Thymus (tissue), 11 donors: ENCODE data around the gene AGBL3. TPM values are rescaled to one million over a fixed set of nuclear protein-coding genes. Genes with fewer than 3 reads are reported as not detected.

ENCODE experiments used
- DNase-seq, 9 donors: peaks; one replicate each; pipeline ENCODE4 v3.0.0-alpha.2; 2013; ENCODE audit warnings: low spot score in 9 of 9, low read depth in 6 of 9, missing footprints in 1 of 9
- H3K27ac ChIP-seq, 2 donors: one replicate each; pipeline ENCODE4 v1.5.1; 2013; ENCODE audit warnings: control low read depth in 1 of 2, low read depth in 1 of 2, low read length in 1 of 2, mild to moderate bottlenecking in 1 of 2, moderate library complexity in 1 of 2
- H3K27me3 ChIP-seq, 2 donors: one replicate each; pipeline ENCODE4 v1.5.1; 2013; ENCODE audit warnings: low read length in 1 of 2; ENCODE audit not compliant: control insufficient read depth in 2 of 2, insufficient read depth in 1 of 2
- H3K36me3 ChIP-seq, 2 donors: one replicate each; pipeline ENCODE4 v1.5.1; 2013; ENCODE audit warnings: low read length in 1 of 2, mild to moderate bottlenecking in 1 of 2, moderate library complexity in 1 of 2; ENCODE audit not compliant: control insufficient read depth in 2 of 2, insufficient read depth in 2 of 2
- H3K4me1 ChIP-seq, 2 donors: one replicate each; pipeline ENCODE4 v1.5.1; 2013; ENCODE audit warnings: low read length in 2 of 2; ENCODE audit not compliant: control insufficient read depth in 2 of 2, insufficient read depth in 2 of 2
- H3K4me3 ChIP-seq, 2 donors: one replicate each; pipeline ENCODE4 v1.5.1; 2013; ENCODE audit warnings: low read length in 2 of 2, control low read depth in 1 of 2, mild to moderate bottlenecking in 1 of 2
- H3K9me3 ChIP-seq, 2 donors: one replicate each; pipeline ENCODE4 v1.5.1; 2013; ENCODE audit warnings: low read length in 1 of 2, mild to moderate bottlenecking in 1 of 2; ENCODE audit not compliant: control insufficient read depth in 2 of 2, insufficient read depth in 1 of 2
- WGBS: extraction: QIAGEN DNeasy Blood & Tissue Kit; methylation state at CpG from one replicate; pipeline ENCODE4 v1.1.7; 2013; 5-methylcytosine and 5-hydroxymethylcytosine counted together
- polyA plus RNA-seq: library from polyadenylated mRNA; stranded (reverse); fragments of 200-250 nt; gene quantifications from one replicate; pipeline ENCODE4 v1.2.3, GENCODE V29; 2013
- total RNA-seq: library from RNA; stranded (reverse); fragments of 120-200 nt; gene quantifications from one replicate; pipeline ENCODE4 v1.2.4, GENCODE V29; 2013
- donor health status: healthy.

AGBL3 gene
- total and polyA plus RNA-seq, 2 donors = 1.9 TPM

- Histone ChIP-seq H3K27ac (no peak overlapping the region), H3K27me3 (no peaks in the 10 kb centered on the region), H3K4me3 (no peak overlapping the region), H3K4me1 (peaks cover 15 to 17% of the 10 kb centered on the region in 2 donors), H3K9me3 (no peaks in the 10 kb centered on the region), H3K36me3 (peaks cover 0 to 6% of the 10 kb centered on the region in 2 donors)
- DNase-seq = no peak
- WGBS = 96% methylated on average over 2 of the region's 2 CpGs
These were observed 5.4 kb downstream of the AGBL3 start for GRCh38 chr7:134991469-134992339.

- Histone ChIP-seq H3K27ac (no peak overlapping the region), H3K4me1 (peaks cover 15 to 17% of the 10 kb centered on the region in 2 donors), H3K27me3 (no peaks in the 10 kb centered on the region), H3K4me3 (no peak overlapping the region), H3K36me3 (peaks cover 0 to 6% of the 10 kb centered on the region in 2 donors), H3K9me3 (no peaks in the 10 kb centered on the region)
- WGBS = 92% methylated on average over 6 of the region's 6 CpGs
- peak in 3 of 9 donors; percentile 4 to 38 (median 8) for DNase-seq
These were observed 6.4 kb downstream of the AGBL3 start for GRCh38 chr7:134992626-134993179.

- no peak overlapping the region for H3K27ac ChIP-seq
- 98% methylated on average over 2 of the region's 2 CpGs for WGBS
- H3K27me3 ChIP-seq = no peaks in the 10 kb centered on the region
- peaks cover 15 to 17% of the 10 kb centered on the region in 2 donors for H3K4me1 ChIP-seq
- no peaks in the 10 kb centered on the region for H3K9me3 ChIP-seq
- H3K4me3 ChIP-seq = no peak overlapping the region
- peaks cover 0 to 6% of the 10 kb centered on the region in 2 donors for H3K36me3 ChIP-seq
- no peak for DNase-seq
These were observed 7.7 kb downstream of the AGBL3 start for GRCh38 chr7:134993877-134994456.

GRCh38 chr7:134995239-134996096 lies 9.2 kb downstream of the AGBL3 start:
- no peaks in the 10 kb centered on the region for H3K27me3 ChIP-seq
- H3K4me1 ChIP-seq = peaks cover 15 to 17% of the 10 kb centered on the region in 2 donors
- peak overlapping the region; percentile 60 to 73 for H3K27ac ChIP-seq
- WGBS = 71% methylated on average over 6 of the region's 6 CpGs
- H3K4me3 ChIP-seq = no peak overlapping the region
- H3K36me3 ChIP-seq = peaks cover 0 to 6% of the 10 kb centered on the region in 2 donors
- DNase-seq = peak in 5 of 9 donors; percentile 5 to 61 (median 37)
- H3K9me3 ChIP-seq = no peaks in the 10 kb centered on the region

- Histone ChIP-seq H3K9me3 (no peaks in the 10 kb centered on the region), H3K4me1 (peaks cover 15 to 17% of the 10 kb centered on the region in 2 donors), H3K27ac (peak overlapping the region; percentile 52 to 73), H3K36me3 (peaks cover 0 to 6% of the 10 kb centered on the region in 2 donors), H3K4me3 (no peak overlapping the region), H3K27me3 (no peaks in the 10 kb centered on the region)
- DNase-seq = peak in 6 of 9 donors; percentile 43 to 82 (median 50)
- 46% methylated on average over 2 of the region's 2 CpGs for WGBS
These were observed 9.8 kb downstream of the AGBL3 start for GRCh38 chr7:134996097-134996550.

- Histone ChIP-seq H3K36me3 (peaks cover 0 to 6% of the 10 kb centered on the region in 2 donors), H3K27ac (no peak overlapping the region), H3K4me3 (no peak overlapping the region), H3K4me1 (peaks cover 15 to 17% of the 10 kb centered on the region in 2 donors), H3K27me3 (no peaks in the 10 kb centered on the region), H3K9me3 (no peaks in the 10 kb centered on the region)
- no peak for DNase-seq
- 98% methylated on average over 3 of the region's 3 CpGs for WGBS
These were observed 11.0 kb downstream of the AGBL3 start for GRCh38 chr7:134997214-134997885.

- Histone ChIP-seq H3K27me3 (no peaks in the 10 kb centered on the region), H3K9me3 (no peaks in the 10 kb centered on the region), H3K36me3 (peaks cover 0 to 3% of the 10 kb centered on the region in 2 donors), H3K4me1 (peaks cover 15 to 17% of the 10 kb centered on the region in 2 donors), H3K27ac (no peak overlapping the region), H3K4me3 (no peak overlapping the region)
- 98% methylated on average over 3 of the region's 3 CpGs for WGBS
- DNase-seq = no peak
These were observed 12.8 kb downstream of the AGBL3 start for GRCh38 chr7:134999136-134999535.

- WGBS = 97% methylated on average over 1 of the region's 1 CpG
- no peak overlapping the region for H3K27ac ChIP-seq
- no peak for DNase-seq
- H3K4me3 ChIP-seq = no peak overlapping the region
- H3K4me1 ChIP-seq = no peaks in the 10 kb centered on the region
- no peaks in the 10 kb centered on the region for H3K36me3 ChIP-seq
- no peaks in the 10 kb centered on the region for H3K27me3 ChIP-seq
- H3K9me3 ChIP-seq = no peaks in the 10 kb centered on the region
These were observed 15.3 kb downstream of the AGBL3 start for GRCh38 chr7:135001390-135002165.
